GM19324 (cell line): ENCODE data around the gene CADPS.
"Not testable (repeated sequence)": the region's sequence is repeated elsewhere in the genome, so short reads cannot be mapped to it uniquely, and the experiment has no call there.

Experiments used
- ATAC-seq: cut with Tn5 transposase; IDR thresholded peaks from one replicate; pipeline ENCODE4 v1.9.1; 2021; ENCODE audit warnings: mild to moderate bottlenecking, moderate library complexity; ENCODE audit not compliant: unreplicated experiment, low FRiP score

The CADPS gene

GRCh38 chr3:62604751-62605351 lies 270.4 kb downstream of the CADPS start:
- no peak for ATAC-seq

- no peak for ATAC-seq
Observed at GRCh38 chr3:62604298-62604697, 270.9 kb downstream of the CADPS start.

- no peak for ATAC-seq
Observed at GRCh38 chr3:62602987-62603386, 272.2 kb downstream of the CADPS start.

- ATAC-seq, result no peak
Observed at GRCh38 chr3:62602129-62602770, 273.0 kb downstream of the CADPS start.

GRCh38 chr3:62601238-62602070 lies 273.8 kb downstream of the CADPS start:
- no peak for ATAC-seq

GRCh38 chr3:62600033-62600432 lies 275.2 kb downstream of the CADPS start:
- ATAC-seq, result no peak

- ATAC-seq, result no peak
Observed at GRCh38 chr3:62597491-62597890, 277.7 kb downstream of the CADPS start.

- no peak for ATAC-seq
Observed at GRCh38 chr3:62592408-62592807, 282.8 kb downstream of the CADPS start.

GRCh38 chr3:62589078-62589477 lies 286.1 kb downstream of the CADPS start:
- no peak for ATAC-seq

GRCh38 chr3:62587579-62588031 lies 287.6 kb downstream of the CADPS start:
- ATAC-seq, result no peak

- no peak for ATAC-seq
Observed at GRCh38 chr3:62587169-62587568, 288.0 kb downstream of the CADPS start.

GRCh38 chr3:62586356-62586755 lies 288.9 kb downstream of the CADPS start:
- no peak for ATAC-seq

- ATAC-seq, result no peak
Observed at GRCh38 chr3:62585861-62586260, 289.4 kb downstream of the CADPS start.

GRCh38 chr3:62584636-62585035 lies 290.6 kb downstream of the CADPS start:
- no peak for ATAC-seq

- no peak for ATAC-seq
Observed at GRCh38 chr3:62582495-62583172, 292.6 kb downstream of the CADPS start.

- ATAC-seq, result not testable (repeated sequence)
Observed at GRCh38 chr3:62580485-62580884, 294.7 kb downstream of the CADPS start.

GRCh38 chr3:62577153-62577552 lies 298.1 kb downstream of the CADPS start:
- no peak for ATAC-seq

GRCh38 chr3:62574266-62574898 lies 300.8 kb downstream of the CADPS start:
- ATAC-seq, result no peak

GRCh38 chr3:62571916-62572315 lies 303.3 kb downstream of the CADPS start:
- no peak for ATAC-seq

GRCh38 chr3:62570888-62571287 lies 304.3 kb downstream of the CADPS start:
- no peak for ATAC-seq
